CD4-positive, alpha-beta T cell treated with Interleukin-6 for 4 hours (primary cell): ENCODE measurements around the gene CCDC57.
A peak's percentile ranks its signal among the peaks of the same experiment; 100 is the strongest.

Source experiments
- DNase-seq: peaks from one replicate; pipeline ENCODE4 v3.0.0-alpha.2; 2020; ENCODE audit warnings: mixed read lengths

The CCDC57 gene

GRCh38 chr17:82173351-82174041 lies 39.1 kb downstream of the CCDC57 start:
- no peak for DNase-seq

- no peak for DNase-seq
Observed at GRCh38 chr17:82172486-82173160, 40.0 kb downstream of the CCDC57 start.

- no peak for DNase-seq
Observed at GRCh38 chr17:82171750-82172375, 40.8 kb downstream of the CCDC57 start.

GRCh38 chr17:82170412-82170961 lies 42.2 kb downstream of the CCDC57 start:
- DNase-seq = no peak

- DNase-seq = no peak
Observed at GRCh38 chr17:82168568-82168967, 44.1 kb downstream of the CCDC57 start.

GRCh38 chr17:82167028-82167427 lies 45.6 kb downstream of the CCDC57 start:
- DNase-seq = no peak

- no peak for DNase-seq
Observed at GRCh38 chr17:82164853-82165252, 47.8 kb downstream of the CCDC57 start.

GRCh38 chr17:82161216-82161615 lies 51.4 kb downstream of the CCDC57 start:
- DNase-seq = no peak

GRCh38 chr17:82160075-82160474 lies 52.6 kb downstream of the CCDC57 start:
- DNase-seq = no peak

GRCh38 chr17:82158825-82159224 lies 53.8 kb downstream of the CCDC57 start:
- DNase-seq = no peak

- DNase-seq = no peak
Observed at GRCh38 chr17:82157046-82158035, 55.3 kb downstream of the CCDC57 start.

GRCh38 chr17:82156284-82156925 lies 56.2 kb downstream of the CCDC57 start:
- no peak for DNase-seq

GRCh38 chr17:82155606-82156005 lies 57.0 kb downstream of the CCDC57 start:
- DNase-seq = no peak

GRCh38 chr17:82154881-82155331 lies 57.7 kb downstream of the CCDC57 start:
- DNase-seq = no peak

- peak; percentile 89 for DNase-seq
Observed at GRCh38 chr17:82153745-82154375, 58.8 kb downstream of the CCDC57 start.

- no peak for DNase-seq
Observed at GRCh38 chr17:82153295-82153691, 59.3 kb downstream of the CCDC57 start.

- no peak for DNase-seq
Observed at GRCh38 chr17:82152556-82153294, 59.9 kb downstream of the CCDC57 start.

- DNase-seq = no peak
Observed at GRCh38 chr17:82152114-82152513, 60.5 kb downstream of the CCDC57 start.

GRCh38 chr17:82151106-82151957 lies 61.3 kb downstream of the CCDC57 start:
- DNase-seq = no peak
